GM12874 (cell line): ENCODE results near the gene LRP2.

Source experiments
- TF ChIP-seq, protein P1 (sequence below): IDR thresholded peaks from 2 replicates; pipeline ENCODE4 v1.5.1; 2011; ENCODE audit warnings: low read depth, mild to moderate bottlenecking, control low read depth, low read length, moderate library complexity; ENCODE audit not compliant: insufficient read depth

LRP2 gene

GRCh38 chr2:169108099-169108884 lies 254.0 kb downstream of the LRP2 start:
- TF ChIP-seq, protein P1, sequence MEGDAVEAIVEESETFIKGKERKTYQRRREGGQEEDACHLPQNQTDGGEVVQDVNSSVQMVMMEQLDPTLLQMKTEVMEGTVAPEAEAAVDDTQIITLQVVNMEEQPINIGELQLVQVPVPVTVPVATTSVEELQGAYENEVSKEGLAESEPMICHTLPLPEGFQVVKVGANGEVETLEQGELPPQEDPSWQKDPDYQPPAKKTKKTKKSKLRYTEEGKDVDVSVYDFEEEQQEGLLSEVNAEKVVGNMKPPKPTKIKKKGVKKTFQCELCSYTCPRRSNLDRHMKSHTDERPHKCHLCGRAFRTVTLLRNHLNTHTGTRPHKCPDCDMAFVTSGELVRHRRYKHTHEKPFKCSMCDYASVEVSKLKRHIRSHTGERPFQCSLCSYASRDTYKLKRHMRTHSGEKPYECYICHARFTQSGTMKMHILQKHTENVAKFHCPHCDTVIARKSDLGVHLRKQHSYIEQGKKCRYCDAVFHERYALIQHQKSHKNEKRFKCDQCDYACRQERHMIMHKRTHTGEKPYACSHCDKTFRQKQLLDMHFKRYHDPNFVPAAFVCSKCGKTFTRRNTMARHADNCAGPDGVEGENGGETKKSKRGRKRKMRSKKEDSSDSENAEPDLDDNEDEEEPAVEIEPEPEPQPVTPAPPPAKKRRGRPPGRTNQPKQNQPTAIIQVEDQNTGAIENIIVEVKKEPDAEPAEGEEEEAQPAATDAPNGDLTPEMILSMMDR: no peak

GRCh38 chr2:169107645-169108044 lies 254.7 kb downstream of the LRP2 start:
- TF ChIP-seq, protein P1: no peak

DNA sequence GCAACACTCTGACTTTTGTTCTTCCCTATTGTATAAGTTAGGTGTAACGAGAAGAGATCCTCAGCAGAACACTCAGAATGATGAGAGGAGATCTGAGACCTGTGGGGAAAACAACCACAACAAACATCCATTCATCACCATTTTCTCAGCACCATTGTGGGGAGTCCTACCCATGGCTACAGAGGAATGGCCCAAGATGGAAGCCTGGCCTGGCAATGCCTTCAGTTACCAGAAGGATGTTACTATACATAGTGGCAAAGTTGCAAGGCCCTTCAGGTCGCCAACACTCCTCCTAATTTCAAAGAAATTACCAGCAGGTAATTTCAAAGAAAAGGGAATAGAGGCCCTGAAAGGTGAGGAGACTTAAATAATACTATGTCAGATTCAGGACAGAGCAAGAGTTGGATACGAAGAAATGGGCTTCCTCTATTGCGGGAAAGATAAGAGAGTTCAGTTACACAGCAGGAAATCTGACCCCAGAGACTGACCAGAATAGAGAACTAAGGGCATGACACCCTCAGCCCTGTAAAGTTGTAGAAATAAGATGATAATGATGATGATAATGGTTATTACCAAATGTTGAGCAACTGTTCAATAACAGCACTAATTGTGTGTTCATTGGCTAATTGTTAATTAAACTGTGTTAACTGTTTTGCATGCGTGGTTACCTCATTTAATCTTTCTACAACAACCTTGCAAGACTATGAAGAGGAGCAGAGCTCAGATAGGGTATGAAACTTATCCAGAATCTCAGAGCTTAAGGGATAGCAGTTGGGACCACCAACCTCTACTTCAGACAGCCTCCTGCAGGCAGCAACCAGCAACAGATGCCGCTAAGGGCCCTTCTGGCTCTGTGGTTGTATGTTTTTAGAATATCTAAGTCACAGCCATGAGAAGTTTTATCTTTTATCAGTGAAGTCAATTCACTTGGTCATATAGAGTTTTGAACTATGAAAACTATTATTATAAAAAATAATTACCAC lies 255.5 kb downstream of the LRP2 start:
- TF ChIP-seq, protein P1: no peak

DNA sequence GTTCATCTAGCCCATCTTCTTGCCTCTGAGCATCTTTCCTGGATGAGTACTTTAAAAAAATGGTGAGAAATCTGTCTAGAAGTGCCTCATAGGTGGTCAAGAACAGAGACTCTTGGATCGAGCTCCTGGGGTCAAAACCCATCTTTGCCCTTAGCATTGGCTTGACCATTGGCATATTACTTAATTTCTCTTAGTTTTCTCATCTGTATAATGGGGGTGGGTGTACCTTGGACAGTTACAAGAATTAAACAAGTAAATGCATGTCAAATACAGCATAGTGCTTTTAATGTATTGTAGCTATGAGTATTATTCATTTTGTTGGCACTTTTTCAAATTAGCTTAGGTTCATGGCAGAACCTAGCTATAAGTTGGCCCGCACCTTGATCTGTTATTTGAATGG lies 256.2 kb downstream of the LRP2 start:
- TF ChIP-seq, protein P1: no peak

DNA sequence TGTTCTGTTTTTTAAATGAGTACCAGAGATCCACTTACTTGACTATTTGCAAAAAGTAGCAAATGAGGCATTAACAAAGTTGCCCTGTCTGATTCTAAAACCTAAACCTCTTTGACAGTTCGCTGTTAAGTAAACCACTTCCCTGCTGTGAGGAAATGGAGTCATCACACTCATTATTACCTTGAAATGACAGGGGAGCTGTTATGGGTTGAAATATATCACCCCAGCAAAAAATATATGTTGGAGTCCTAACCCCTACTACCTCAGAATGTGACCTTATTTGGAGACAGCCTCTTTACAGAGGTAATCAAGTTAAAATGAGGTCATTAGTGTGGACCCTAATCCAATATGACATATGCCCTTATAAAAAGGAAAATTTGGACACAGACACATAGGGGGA lies 256.9 kb downstream of the LRP2 start:
- TF ChIP-seq, protein P1: no peak

DNA sequence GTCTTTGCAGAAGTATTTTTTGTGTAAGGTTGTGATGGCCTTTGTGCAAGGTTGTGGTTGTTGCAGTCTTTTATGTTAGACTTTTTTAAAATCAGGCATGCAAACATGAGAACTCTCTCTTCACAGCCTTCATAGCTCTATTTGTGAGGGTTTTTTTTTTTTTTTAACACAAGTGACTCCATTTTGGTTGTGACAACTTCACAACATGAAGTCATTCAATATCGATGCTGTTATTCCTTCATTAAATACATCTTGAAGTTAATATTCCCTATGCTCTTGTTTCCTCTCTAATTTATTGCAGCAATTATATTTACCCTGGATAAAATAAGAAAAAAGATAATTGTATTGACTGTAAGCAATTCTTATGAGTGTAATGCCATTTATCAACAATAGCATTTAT lies 257.5 kb downstream of the LRP2 start:
- TF ChIP-seq, protein P1: no peak

DNA sequence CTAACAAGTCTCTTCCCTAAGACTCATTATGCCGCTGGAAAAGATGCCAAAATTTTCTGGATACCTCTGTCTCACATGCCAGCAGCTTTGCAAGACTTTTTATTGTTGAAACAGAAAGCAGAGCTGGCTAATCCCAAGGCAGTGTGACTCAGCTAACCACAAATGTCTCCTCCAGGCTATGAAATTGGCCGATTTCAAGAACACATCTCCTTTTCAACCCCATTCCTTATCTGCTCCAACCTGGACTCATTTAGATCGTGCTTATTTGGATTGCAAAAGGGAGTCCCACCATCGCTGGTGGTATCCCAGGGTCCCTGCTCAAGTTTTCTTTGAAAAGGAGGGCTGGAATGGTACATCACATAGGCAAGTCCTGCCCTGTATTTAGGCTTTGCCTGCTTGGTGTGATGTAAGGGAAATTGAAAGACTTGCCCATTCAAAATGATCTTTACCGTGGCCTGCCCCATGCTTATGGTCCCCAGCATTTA lies 266.7 kb downstream of the LRP2 start:
- TF ChIP-seq, protein P1: no peak
